ENCODE results near the gene SDF4.
A peak's percentile ranks its signal among the peaks of the same experiment; 100 is the strongest.

Gene SDF4

DNA sequence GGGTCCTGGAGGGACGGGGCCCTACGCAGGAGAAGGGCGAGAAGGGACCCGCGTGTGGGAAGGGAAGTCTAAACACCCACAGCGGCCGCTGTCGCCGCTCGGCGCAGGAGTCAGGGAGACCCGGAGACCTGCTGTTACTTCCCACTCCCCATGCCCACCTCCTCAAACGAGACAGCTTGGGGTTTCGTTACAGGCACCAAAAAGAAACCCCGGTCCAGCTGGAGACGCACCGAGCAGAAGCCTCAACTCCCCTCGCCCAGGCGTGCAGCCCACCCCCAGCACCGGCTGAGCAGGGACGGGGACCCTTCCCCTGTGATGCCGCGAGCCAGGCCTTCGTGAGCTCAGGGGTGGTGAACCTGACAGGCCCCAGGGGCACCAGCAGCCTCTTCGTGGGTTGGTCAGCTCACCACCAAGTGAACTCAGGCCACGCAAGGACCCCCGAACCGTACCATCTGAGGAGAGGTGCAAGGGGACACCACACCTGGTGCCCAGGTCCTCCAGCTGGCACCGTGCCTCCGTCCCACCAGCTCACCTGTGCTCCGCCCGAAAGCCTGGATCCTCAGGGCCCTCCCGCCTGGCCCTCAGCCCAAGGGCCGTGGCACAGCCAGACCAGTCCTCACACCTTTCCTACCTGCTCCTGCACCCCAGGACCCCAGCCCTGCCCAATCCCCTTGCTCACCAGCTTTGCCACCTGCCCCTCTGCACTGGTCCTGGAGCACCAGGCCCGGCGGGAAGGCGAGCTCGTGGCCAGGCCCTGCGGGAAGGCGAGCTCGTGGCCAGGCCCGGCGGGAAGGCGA lies 5.0 kb downstream of the SDF4 start:
- no peak for DNase-seq

DNA sequence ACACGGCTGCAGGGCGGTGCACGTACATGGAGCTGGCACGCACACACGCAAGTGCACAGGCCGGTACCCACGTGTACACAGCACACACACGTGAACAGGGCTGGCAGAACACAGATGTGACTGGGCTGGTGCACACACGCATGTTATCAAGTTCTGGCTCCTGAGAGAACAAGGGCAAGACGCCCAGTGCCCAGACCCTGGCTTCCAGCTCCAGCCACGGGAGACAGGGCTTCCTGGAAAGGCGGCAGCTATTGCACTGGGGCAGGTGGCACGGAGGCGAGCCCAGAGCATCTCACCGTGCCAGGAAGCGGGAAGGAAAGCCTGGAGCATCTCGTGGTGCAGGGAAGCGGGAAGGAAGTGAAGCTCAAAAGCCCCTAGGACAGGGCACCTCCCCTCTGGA lies 5.9 kb downstream of the SDF4 start:
- DNase-seq, result no peak

DNA sequence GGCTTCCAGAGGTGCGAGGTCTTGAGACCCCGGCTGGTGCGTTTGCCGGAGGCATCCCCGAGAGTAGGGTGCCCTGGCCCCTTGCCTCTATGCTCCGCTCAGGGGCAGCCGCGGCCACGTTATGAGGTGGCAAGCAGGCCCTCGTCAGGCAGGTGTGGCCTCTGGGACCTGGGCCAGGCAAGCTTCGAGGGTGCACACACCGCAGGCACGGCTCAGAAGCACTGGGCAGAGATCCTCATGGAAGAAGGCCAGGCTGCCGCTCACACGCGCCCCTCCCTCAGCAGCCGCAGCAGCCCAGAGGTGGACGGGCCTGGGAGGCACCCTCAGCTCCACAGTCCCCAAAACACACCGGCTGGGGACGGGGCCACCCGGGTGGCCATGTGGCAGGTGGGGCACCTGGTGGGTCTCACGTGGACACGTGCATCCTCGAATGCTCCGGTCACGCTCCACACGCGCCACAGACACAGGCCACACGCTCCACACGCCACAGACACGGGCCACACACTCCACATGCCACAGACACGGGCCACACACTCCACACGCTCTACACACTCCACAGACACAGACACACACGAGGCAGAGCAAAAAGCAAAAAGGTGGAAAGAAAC lies 6.5 kb downstream of the SDF4 start:
- no peak for DNase-seq

DNA sequence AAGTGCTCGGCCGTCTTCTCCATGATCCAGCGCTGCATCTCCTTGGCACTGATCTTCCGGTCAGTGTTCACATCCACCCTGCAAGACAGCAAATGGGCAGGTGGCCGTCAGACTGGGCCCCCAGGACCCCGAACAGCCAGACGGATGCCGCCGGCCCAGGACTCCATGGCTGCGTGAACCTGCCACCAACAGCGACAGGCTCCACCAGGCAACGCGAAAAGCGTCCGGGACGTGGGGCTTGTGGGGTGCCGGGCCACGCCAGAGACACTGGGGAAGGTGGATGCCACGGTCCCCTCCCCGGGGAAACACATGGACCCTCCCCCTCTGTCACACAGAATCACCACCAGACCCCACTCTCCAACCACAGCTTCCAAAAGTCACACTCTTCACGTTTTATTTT lies 7.9 kb downstream of the SDF4 start:
- no peak for DNase-seq

DNA sequence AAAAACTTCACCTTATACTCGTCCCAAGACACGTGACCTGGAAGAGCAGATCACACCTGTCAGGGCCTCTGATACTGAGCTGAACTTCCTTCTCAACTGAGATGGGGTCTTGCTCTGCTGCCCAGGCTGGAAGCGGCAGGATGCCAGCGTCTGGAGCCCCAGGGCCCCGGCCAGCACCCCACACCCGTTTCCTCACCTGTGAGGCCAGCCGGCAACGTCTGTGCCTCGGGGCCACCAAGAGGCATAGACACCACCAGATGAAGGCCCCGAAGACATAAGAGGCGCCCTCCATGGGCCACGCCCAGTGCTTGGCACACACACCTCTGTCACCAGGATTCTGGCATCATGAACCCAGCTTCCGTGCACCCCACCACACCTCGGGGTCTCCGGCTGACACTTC lies 8.5 kb downstream of the SDF4 start:
- DNase-seq, result no peak

DNA sequence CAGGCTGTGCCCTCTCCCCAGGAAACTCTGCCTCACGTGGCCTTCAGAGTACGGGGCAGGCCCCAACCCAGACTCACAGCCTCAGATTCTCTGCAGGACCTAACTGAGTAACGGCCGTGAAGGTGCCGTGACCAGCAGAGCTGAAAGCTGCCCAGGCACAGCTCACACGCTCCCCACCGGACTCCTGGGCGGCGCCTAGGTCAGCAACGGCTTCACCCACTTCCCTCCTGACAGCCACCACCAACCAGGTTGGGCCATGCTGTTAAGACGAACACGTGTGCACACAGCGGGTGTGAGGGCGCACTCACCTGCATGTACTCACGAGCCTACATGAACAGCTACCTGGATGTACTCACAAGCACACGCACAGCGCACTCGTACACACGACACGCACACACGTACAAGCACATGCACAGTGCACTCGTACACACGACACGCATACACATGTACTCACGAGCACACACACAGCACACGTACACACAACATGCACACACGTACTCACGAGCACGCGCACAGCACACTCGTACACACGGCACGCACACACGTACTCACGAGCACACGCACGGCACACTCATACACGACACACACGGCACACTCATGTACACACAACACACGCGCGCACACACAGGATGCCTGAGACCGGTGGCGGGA lies 9.1 kb downstream of the SDF4 start:
- no peak for DNase-seq

DNA sequence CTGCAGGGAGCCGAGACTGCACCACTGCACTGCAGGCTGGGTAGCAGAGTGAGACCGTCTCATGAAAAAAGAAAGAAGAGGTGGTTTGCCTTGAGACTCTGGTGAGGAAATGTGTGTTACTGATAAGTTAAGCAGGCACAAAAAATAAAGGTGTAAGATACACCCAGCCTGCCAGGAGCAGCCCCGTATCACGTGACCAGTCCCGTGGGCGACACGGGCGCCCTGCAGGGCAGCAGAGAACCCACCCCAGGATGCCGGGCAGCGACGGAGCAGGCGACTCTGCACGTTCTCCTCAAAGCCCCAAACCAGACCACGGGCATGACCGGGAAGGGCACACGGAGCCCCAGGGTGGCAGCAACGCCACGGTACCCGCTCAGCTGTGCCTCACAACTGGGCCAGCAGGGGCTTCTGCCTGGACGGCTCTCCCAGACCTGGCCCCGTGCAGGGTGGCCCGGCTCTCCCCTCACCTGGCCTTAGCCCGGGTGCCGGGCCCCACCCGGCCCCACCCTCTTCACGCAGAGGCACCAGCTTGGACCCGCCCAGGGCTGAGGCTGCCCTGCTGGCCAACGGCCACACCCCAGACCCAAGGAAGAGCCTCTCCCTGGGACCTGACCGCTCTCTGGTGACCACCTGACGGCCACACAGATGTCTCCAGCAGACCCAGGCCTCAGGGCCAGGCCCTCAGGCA lies 9.8 kb downstream of the SDF4 start:
- peak; percentile 25 for DNase-seq

DNA sequence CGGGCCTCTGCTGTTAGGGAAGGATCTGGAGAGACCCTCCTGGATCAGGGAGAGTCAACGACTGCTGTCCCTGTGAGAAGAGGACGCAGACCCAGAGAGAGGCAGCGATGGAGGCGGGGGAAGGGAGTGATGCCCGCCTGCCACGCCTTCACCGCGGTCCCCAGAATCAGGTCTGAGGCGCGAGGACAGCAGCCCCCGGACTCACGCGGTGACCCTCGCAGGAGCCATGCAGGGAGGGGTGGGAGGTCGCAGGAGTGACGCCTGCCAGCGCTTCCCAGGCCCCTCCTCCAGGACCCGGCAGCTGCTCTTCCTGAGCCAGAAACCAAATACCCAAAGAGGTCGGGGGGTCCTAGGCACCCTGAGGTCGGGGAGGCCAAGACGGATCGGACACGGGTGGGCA lies 11.6 kb downstream of the SDF4 start:
- no peak for DNase-seq

DNA sequence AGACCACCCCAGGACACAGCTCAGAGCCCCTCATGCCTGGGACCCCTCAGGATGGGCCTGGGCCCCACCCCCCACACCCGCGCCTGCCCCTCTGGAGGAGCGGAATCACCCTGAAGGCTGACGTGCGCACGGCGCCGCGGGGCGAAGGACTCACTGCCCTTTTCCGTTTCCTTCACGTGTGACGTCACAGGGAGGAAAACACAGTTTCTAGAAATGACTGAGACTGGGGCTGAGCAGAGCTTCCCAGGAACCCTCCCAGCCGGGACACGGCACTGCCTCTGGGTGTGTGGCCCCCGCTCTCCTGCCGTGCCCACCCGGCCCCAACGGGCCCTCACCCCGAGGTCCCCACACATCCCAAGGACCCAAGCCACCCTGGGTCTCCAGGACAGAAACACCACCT lies 12.5 kb downstream of the SDF4 start:
- no peak for DNase-seq

DNA sequence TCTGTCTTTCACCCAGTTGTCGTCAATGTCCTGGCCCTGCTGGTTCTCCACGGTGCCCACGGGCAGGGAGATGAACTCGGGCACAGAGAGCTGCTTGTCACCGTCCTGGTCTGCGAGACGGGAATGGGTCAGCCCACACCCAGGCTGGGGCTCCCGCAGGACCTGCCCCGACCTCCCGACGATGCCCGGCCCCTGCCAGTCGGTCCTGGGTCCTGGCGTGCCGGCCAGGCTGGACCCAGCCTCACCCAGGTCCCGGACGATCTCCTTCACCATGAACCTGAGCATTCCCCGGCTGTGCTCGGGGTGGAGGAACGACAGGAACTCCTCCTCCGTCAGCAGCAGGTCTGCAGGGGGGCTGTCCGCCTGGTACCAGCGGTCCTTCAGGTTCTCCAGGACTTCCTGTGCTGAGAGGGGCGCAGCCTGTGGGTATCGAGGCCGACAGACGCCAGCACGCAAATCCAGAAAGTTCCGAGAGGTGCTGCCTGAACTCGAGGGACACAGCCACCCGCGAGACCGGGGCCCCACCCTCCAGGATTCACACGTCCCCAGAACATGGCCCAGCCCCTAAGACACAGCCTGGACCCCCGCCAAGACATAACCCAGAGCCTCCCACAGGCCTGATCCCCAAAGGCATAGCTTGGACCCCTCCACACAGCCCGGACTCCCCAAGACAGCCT lies 13.1 kb downstream of the SDF4 start:
- DNase-seq, result no peak

DNA sequence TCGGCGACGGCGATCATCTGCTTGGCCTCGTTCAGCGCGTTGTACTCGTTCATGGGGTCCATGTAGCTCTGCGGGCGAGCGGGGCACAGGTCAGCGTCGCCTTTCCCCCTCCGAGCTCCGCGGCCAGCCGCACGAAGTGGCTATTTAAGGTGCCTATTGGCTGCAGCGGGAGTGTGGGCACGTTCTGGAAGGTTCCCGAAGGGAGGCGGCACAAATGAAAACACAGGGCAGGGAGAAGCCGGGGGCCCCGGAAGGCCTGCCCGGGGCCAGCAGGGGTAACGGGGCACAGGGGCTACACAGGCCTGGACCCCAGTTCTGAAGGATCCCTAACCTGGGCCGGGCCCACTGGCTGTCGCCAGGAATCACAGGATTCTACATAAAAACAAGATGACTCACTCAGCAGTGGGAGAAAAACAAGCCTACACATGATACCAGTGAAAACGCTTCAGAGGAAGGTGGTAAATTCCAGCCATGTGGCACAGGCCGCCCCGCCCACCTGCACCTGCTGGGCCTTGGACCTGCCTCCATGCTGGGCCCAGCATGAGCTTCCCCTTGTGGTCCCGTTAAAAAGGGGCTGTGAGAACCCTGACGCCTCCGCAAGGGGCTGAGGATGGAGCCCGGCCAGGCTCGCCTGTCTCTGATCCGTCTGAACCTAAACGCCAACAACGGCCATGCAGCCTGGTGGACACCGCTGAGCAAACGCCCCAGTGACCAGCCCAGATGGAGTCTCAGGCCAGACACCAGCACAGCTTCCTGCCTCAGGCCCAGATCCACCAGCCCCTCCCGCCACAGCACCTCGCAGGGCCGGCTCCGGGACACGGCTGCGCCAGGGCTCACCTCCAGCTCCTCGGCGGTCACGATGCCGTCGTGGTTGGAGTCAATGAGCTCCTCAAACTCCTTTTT lies 13.9 kb downstream of the SDF4 start:
- DNase-seq, result no peak

DNA sequence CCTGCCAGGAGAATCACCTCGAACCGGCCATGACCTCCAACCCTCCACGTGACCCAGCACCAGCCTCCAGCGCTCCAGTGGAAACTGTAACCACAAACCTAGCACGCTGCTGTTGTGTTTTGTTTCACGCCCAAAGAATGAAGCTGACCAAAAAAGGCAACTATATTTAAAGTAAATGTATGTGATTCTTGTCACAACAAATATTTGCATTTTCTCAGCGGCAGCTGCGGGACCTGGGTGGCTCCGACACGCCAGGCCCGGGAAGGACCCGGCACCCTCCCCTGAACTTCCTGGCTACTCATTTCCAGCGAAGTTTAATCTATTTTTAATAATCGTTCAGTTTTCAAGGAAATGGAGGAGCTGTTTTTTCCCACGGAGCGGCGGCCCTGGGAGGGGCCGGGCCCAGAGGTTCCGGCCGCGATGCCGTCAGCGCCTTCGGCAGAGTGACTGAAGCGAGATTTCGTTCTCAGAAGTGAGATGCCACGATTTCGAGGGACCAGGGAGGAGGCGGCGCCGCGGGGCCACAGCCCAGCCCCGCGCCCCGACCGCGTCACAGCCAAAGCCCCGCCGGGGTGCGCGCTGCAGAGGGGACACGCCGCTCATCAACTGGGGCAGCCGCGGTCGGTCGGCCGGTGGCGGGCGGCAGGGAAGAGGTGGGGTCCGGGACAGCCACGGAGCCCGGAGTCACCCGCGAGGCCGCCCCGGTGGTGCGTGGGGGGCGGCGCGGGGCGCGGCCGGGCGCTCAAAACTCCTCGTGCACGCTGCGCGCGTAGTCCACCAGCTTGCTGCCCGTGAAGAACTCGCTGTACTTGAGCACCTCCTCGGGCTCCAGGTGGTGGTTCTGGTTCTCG lies 14.8 kb downstream of the SDF4 start:
- no peak for DNase-seq

DNA sequence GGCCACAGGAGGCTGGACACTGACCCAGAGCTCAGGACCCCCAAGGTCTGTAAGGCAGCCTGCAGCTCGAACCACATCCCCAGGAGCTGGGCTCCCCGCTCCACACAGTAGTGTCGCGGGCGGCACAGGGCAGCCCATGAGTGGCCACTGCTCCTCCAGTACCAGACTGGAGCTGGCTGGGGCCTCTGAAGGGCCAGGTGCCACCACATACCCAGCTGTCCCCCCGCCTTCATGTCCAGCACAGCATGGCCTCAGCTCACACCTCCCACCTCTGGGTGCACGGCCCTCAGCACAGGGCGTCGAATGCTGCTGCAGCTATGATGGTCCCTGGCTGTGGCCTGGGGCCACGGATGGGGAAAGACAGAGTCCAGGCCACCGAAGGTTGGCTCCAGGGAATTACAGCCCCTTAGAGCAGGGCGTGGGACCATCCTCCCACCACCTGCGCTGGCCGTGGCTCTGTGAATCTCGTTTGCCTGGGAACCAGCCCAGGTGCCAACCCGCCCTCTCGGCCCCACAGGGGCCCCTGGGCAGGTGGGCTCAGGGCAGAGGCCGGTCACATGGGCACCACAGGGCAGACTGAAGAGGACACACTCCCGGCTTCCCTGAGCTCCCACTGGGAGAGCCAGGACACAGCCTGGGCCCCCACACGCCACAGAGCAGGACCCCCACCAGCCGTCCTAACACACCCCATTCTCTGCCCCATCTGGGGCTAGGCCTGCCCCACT lies 15.8 kb downstream of the SDF4 start:
- DNase-seq, result no peak

DNA sequence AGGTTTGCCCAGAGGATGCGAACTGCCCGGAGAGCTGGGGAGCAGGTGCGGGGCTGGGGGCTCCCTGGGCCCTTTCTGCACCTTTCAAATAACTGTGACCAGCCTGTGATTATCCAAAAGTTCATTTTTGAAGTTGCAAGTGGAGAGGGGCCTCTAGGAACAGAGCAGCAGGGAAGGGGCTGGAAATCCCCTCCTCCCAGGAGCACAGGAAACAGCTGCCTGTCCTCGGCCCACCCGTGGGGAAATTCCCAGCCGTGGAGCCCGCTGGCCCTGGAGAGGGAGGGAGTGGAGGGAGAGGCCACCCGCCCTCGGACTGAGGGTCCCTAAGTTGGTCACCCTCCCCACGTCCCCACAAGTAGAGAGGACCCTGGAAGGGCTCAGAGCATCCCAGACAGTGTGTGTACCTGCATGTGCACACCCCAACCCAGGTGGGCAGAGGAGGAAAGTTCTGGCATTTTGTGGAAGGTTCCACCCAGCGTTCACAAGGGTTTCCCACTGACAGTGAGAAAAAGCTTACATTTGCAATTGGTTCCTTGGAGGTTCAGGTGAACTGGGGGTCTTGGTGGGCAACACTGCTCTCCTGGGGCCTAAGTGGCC lies 16.6 kb downstream of the SDF4 start:
- no peak for DNase-seq

DNA sequence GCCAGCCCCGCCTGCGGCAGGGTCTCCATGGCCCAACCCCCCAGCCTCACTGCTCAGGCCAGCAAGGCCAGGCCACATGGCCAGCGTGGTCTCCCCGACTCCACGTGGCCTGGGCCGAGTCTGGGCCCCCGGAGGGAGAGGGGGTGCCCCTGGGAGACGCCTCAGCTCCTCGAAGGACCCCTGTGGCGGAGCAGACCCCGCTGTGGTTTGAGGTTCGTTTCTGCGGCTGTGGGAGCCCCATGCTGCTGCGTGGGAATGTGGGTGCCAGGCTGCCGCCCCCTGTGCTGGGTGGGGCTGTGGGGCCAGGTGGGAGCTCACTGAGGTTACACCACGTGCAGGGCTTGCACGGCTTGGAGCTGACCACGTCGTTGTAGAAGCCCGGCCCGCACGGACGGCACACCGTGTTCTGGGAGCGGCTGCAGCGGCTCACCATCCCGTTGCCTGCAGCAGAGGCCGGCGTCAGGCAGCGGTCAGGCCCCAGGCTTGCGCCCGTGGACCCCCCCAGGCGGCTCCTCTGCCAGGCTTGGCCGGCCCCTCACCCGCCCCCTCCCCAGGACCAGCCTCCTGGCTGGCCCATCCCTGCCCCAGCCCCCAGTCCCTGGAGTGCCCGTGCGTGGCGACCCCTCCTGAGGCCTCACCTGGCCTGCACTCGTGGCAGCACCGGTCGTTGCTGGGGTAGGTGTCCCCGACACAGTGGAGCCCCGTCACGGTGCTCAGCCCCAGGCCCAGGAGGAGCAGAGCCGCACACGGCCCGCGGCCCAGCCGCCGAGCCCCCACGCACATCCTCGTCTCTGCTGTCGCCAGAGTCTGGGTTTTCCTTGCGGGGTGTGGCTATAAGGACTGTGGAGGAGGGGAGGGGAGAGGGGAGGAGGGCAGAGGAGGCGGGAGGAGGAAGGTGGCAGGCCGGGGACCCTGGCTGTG lies 18.2 kb downstream of the SDF4 start, which contains the start of gene TNFRSF4:
Gene TNFRSF4 (minus strand): TSS at position 809 of the 921 bp plus-strand sequence. CDS start 26 bp downstream, at position 783.
- DNase-seq, result no peak

DNA sequence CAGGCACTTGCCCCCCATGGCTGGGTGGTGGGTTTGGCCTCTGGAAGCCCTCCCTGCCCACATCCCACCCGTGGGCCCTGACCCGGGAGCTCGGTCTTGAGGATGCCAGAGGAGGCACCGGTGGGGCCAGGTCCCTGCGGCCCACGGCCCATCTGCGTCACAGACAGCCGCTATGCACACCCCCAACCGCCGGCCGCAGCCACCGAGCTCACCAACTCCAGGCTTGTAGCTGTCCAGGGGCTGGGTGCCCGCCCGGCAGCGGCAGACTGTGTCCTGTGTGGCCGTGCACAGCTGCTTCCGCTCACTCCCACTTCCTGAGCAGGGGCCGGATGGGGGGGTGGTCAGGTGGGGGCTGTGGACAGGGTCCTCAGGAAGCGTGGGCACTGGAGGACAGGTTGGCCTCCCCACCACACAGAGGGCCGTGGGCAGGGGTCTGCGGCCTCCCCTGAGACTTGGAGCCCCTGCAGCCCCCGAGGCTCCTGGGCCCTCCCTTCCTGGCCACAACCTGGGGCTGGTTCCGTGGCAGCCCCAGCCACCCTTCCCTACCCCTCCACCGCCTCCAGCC lies 18.9 kb downstream of the SDF4 start:
- DNase-seq, result peak; percentile 16

DNA sequence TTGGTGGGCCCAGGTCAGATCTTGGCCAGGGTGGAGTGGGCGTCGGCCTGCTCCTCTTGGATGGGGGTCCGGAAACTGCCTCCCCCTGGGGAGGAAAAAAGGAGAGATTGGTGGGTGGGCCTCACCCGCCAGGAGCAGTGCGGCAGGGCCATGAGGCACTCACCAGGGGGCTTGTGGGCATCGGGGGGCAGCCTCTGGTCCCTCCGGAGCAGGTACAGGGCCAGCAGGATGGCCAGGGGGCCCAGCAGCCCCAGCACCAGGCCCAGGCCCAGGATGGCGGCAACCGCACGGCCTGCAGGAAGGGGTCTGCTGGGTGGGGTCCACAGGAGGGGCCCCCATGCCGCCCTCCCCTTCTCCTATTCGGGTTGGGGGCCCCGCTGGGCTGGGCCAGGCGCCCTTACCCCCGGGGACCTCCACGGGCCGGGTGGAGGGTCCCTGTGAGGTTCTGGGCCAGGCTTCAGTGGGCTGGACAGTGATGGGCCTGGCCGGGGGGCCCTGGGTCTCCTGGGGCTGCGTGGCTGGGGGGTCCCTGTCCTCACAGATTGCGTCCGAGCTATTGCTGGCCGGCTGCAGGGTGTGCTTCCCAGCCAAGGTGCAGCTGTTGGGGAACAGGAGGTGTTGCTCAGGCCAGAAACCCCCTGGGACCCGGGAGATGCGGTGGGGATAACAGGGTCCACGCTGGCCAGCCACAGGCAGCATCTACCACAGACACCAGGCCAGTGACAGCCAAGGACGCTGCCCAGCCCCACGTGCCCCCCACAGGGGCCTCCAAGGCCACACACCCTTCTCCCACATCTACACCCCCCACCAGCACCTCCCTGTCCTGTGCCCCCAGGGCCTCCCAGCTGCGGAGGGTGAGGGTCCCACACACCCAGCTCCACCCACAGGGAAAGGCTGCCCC lies 20.0 kb downstream of the SDF4 start:
- DNase-seq, result no peak

All from hematopoietic multipotent progenitor cell treated with erythropoietin and hydrocortisone succinate and interleukin-3 and kit ligand, for 8 days (in vitro differentiated cells).